Activated naive CD8-positive, alpha-beta T cell treated with anti-CD3 and anti-CD28 coated beads for 36 hours (primary cell): ENCODE results near the gene LMNA. TPM values are rescaled to one million over a fixed set of nuclear protein-coding genes. Genes with fewer than 3 reads are reported as not detected.
"Not testable (repeated sequence)": the region's sequence is repeated elsewhere in the genome, so short reads cannot be mapped to it uniquely, and the experiment has no call there.

Source experiments
- DNase-seq: peaks from one replicate; pipeline ENCODE4 v3.0.0; 2021
- H3K27ac Mint-ChIP-seq: one replicate; pipeline ENCODE4 v1.8.0; 2022; ENCODE audit warnings: mild to moderate bottlenecking, moderate library complexity, mixed read lengths
- H3K27me3 Mint-ChIP-seq: one replicate; pipeline ENCODE4 v1.8.0; 2022; ENCODE audit warnings: mild to moderate bottlenecking, mixed read lengths
- H3K36me3 Mint-ChIP-seq: one replicate; pipeline ENCODE4 v1.8.0; 2021; ENCODE audit warnings: mild to moderate bottlenecking, mixed read lengths
- H3K4me1 Mint-ChIP-seq: one replicate; pipeline ENCODE4 v1.8.0; 2021; ENCODE audit warnings: mixed read lengths
- H3K4me3 Mint-ChIP-seq: one replicate; pipeline ENCODE4 v1.8.0; 2022; ENCODE audit warnings: mild to moderate bottlenecking, moderate library complexity, mixed read lengths
- H3K9me3 Mint-ChIP-seq: one replicate; pipeline ENCODE4 v1.8.0; 2022; ENCODE audit warnings: mixed read lengths
- total RNA-seq, 2 experiments: library from RNA; stranded (reverse); gene quantifications; one replicate each; pipeline ENCODE4 v1.2.3, GENCODE V29; 2021

LMNA gene
- 10 to 100 TPM; 32.3 to 37.8 TPM for total RNA-seq

DNA sequence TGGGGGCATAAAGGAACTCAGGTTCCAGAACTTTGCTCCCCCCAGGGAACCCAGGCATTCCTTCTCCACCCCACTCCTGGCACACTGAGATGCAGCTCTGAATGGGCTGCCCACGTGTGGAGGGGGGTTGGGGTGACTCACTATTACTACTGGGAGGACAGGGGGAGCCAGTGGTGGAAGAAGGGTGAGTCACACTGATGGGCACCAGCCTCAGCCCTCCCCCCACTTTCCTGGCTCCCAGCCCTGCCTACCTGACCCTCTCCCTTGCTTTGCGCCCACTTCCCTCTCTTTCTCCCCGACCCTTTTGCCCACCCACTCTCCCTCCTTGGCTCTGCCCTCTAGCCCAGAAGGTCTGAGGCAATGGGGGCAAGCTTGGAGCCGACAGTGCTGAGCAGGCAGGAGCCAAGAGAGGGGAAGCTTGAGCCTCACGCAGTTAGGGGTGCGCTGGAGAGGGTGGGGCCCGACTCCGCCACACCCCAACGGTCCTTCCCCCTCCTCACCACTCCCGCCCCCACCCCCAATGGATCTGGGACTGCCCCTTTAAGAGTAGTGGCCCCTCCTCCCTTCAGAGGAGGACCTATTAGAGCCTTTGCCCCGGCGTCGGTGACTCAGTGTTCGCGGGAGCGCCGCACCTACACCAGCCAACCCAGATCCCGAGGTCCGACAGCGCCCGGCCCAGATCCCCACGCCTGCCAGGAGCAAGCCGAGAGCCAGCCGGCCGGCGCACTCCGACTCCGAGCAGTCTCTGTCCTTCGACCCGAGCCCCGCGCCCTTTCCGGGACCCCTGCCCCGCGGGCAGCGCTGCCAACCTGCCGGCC, at the start of gene LMNA:
LMNA (plus strand) TSS at position 611 of the 818 bp plus-strand sequence. CDS start 208 bp downstream, outside the sequence.
- no peaks in the 10 kb centered on the region for H3K9me3 Mint-ChIP-seq
- peak within 1 kb of the TSS; percentile 71 for H3K27ac Mint-ChIP-seq
- H3K36me3 Mint-ChIP-seq = peaks cover 6% of the 10 kb centered on the region
- H3K4me3 Mint-ChIP-seq = peak within 1 kb of the TSS; percentile 86
- peak; percentile 82 for DNase-seq
- H3K27me3 Mint-ChIP-seq = peaks cover 30% of the 10 kb centered on the region
- H3K4me1 Mint-ChIP-seq = peaks cover 32% of the 10 kb centered on the region

DNA sequence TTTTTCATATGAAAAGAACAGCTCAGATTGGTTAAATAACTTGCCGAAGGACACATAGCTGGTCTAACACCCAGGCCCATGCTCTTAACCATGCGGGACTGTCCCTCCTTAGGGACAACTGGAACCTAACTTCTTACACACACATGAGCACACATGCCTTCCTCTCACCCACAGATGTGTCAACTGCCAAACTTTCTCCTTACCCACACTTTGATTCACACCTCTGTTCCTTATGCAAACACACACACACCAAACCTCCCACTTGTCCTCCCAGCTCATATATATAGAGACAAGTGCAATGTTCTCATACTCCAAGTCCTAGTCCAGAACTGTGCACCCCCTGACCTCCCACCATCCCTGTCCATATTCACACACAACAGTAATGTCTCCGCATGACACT, 49.3 kb upstream of the LMNA start:
- no peak overlapping the region for H3K27ac Mint-ChIP-seq
- no peaks in the 10 kb centered on the region for H3K9me3 Mint-ChIP-seq
- H3K4me3 Mint-ChIP-seq = no peak overlapping the region
- no peaks in the 10 kb centered on the region for H3K36me3 Mint-ChIP-seq
- H3K27me3 Mint-ChIP-seq = peaks cover 3% of the 10 kb centered on the region
- H3K4me1 Mint-ChIP-seq = peaks cover 10% of the 10 kb centered on the region
- no peak for DNase-seq

DNA sequence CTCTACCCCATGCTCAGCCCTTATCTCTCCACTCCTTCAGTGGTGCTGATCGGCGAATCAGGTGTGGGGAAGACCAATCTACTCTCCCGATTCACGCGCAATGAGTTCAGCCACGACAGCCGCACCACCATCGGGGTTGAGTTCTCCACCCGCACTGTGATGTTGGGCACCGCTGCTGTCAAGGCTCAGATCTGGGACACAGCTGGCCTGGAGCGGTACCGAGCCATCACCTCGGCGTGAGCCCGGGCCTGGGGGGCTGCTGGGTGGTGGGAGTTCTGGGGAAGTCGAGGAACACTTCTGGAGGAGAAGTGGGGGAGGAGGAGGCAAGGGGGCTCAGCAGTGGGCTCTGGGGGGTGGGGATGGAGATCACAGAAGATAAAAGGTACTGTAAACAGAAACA, 48.6 kb upstream of the LMNA start:
- no peak overlapping the region for H3K27ac Mint-ChIP-seq
- no peaks in the 10 kb centered on the region for H3K9me3 Mint-ChIP-seq
- H3K27me3 Mint-ChIP-seq = peaks cover 3% of the 10 kb centered on the region
- H3K4me1 Mint-ChIP-seq = peaks cover 10% of the 10 kb centered on the region
- no peak for DNase-seq
- no peak overlapping the region for H3K4me3 Mint-ChIP-seq
- no peaks in the 10 kb centered on the region for H3K36me3 Mint-ChIP-seq

DNA sequence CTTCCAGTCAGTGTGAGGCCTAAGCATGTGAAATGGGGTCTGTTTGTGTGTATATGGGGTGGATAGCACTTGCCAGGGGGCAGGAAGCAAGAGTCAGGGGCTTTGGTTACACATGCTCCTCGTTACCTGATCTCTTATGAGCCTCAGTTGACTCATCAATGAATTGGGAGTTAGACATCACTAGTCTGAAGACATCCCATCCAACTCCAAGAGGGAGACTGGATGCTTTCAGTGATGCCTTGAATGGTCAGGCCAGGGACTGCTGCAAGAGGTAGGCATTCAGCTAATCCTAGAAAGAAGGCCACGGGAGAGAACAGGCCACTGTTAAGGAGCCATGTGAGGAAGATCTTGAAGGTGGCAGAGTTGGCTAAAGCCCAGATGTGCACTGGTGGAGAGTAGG, 47.2 kb upstream of the LMNA start:
- Mint-ChIP-seq H3K4me1 (peaks cover 10% of the 10 kb centered on the region), H3K27me3 (peaks cover 3% of the 10 kb centered on the region), H3K27ac (peak overlapping the region; percentile 64), H3K4me3 (no peak overlapping the region), H3K36me3 (no peaks in the 10 kb centered on the region), H3K9me3 (no peaks in the 10 kb centered on the region)
- DNase-seq = no peak

DNA sequence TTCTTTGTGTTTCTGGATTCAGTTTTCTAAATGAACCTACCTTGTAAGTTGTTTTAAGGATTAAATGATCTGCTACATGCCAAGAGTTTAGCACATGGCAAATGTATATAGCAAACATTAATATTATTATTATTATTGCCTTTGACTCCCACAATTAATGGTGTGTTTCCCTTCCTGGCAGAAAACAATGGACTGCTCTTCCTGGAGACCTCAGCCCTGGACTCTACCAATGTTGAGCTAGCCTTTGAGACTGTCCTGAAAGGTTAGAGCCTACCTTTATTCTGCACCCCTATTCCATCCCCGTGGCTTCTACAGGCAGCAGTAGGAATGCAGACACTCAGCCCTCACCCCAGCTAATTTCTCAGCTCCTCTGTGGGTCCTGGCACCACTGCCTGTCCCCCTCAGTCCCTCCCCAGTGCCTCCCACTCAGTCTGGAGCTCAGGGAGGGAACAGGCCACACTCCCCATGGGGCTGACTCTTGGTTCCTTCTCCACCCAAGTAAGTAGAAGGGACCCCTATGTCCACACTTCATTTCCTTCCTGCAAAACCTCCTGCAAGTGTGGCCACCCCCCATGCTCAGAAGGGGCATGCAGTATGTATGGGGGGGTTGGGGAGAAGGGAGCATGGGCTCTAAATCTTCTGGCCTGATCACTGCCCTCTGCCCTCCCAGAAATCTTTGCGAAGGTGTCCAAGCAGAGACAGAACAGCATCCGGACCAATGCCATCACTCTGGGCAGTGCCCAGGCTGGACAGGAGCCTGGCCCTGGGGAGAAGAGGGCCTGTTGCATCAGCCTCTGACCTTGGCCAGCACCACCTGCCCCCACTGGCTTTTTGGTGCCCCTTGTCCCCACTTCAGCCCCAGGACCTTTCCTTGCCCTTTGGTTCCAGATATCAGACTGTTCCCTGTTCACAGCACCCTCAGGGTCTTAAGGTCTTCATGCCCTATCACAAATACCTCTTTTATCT, 44.7 kb upstream of the LMNA start:
- DNase-seq = no peak
- peaks cover 10% of the 10 kb centered on the region for H3K4me1 Mint-ChIP-seq
- no peak overlapping the region for H3K27ac Mint-ChIP-seq
- peaks cover 3% of the 10 kb centered on the region for H3K27me3 Mint-ChIP-seq
- no peaks in the 10 kb centered on the region for H3K36me3 Mint-ChIP-seq
- no peaks in the 10 kb centered on the region for H3K9me3 Mint-ChIP-seq
- H3K4me3 Mint-ChIP-seq = no peak overlapping the region

DNA sequence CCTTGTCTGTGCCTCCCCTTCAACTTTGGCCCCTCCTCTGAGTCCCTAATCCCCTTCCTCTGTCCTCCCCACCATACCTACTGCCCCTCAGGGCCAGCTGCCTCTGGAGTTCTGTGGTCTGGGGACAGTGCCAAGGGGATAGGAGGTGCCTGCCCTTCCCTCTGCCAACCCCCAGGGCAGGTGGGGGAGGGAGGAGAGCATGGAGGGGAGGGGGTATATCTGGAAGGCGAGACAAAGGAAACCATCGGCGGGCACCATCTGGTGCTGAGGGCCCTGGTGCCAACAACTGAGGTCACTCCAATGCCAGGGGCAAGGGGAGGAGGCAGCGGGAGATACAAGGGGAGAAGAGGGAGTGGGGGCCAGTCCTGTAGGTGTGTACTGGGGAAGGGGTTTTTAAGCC, 44.0 kb upstream of the LMNA start:
- DNase-seq = no peak
- H3K27ac Mint-ChIP-seq = no peak overlapping the region
- H3K27me3 Mint-ChIP-seq = peaks cover 3% of the 10 kb centered on the region
- no peaks in the 10 kb centered on the region for H3K36me3 Mint-ChIP-seq
- no peaks in the 10 kb centered on the region for H3K9me3 Mint-ChIP-seq
- peaks cover 4% of the 10 kb centered on the region for H3K4me1 Mint-ChIP-seq
- H3K4me3 Mint-ChIP-seq = no peak overlapping the region

DNA sequence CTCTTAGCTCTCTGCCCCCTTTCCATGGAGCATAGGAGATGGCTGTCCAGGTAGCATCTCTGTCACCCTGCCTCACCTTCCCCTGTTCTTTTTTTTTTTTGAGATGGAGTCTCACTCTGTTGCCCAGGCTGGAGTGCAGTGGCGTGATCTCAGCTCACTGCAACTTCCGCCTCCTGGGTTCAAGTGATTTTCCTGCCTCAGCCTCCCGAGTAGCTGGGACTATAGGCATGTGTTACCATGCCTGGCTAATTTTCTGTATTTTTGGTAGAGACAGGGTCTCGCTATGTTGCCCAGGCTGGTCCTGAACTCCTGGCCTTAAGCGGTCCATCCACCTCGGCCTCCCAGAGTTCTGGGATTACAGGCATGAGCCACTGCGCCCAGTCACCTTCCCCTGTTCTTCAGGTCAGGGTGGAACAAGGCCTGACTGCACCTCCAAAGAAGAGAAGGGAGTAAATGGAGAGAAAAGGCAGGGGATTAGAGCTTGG, 43.1 kb upstream of the LMNA start:
- H3K27ac Mint-ChIP-seq, H3K4me1 Mint-ChIP-seq, H3K27me3 Mint-ChIP-seq, DNase-seq, H3K36me3 Mint-ChIP-seq, H3K4me3 Mint-ChIP-seq, H3K9me3 Mint-ChIP-seq: not testable (repeated sequence)

DNA sequence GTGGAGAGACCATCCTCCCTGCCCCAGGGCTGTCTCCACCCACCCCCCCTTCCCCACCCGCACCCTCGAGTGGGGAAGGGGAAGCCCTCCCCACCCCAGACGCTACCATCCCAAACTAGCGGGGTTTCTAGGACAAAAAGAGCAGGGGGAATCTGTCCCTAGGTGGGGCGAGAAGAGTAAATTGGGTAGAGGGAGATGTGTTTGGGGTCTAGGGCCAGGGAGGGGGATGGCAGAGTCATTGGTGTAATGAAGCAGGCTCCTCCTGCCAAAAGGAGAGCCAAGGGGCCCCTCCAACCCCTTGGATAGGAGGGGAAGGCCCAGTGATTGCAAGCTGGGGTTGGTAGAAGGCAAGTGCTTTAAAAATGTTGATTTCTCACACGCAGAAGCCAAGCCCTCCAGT, 42.3 kb upstream of the LMNA start:
- Mint-ChIP-seq H3K27me3 (peaks cover 2% of the 10 kb centered on the region), H3K4me3 (no peak overlapping the region), H3K4me1 (no peaks in the 10 kb centered on the region), H3K27ac (no peak overlapping the region), H3K9me3 (no peaks in the 10 kb centered on the region), H3K36me3 (no peaks in the 10 kb centered on the region)
- DNase-seq = no peak

DNA sequence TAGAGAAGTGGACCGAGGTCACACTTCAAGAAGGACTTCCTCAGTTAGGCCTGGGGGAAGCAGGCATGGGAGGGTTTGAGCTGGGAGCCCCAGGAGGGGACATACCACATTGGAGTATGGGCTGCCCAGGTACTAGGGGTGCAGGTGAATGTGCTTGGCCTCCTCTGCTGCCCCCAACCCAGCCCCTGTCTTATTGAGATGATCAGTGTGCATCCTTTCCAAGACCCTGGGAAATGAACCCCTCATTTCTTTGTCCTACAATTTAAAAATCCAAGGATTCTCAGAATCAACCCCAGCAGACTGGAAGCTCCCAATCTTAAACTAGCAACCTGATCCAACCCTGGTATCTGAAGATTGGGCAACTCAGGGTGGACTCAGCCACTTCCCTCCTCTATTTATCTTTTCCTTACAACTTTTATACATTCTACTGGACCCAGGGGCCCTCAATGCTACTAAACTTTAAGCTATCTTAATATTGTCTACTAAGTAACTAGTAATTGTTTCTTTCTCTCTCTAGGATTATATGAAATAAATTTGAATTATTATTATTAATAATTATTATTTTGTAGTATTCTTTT, 41.3 kb upstream of the LMNA start:
- H3K4me3 Mint-ChIP-seq = no peak overlapping the region

DNA sequence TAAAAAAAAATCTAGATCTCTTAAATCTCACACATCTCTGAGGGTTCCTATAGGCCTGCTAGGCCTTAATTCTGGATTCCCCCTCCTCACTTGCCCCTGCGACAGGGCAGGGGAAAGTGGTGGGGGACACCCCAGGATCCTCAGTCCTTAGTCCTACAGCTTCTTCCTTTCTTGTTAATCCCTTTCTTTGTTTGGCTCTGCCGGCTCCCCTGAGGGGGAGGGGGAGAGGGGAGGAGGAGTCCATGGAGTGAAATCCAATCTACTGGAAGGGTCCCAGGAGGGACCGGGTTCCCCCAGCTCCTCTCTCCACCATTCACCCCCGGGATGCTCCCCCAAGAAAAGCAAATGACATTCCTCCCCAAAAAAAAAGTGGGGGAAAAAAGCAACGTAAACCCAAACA, 40.8 kb upstream of the LMNA start:
- Mint-ChIP-seq H3K27me3 (no peaks in the 10 kb centered on the region), H3K4me3 (no peak overlapping the region), H3K4me1 (no peaks in the 10 kb centered on the region), H3K9me3 (no peaks in the 10 kb centered on the region), H3K36me3 (no peaks in the 10 kb centered on the region), H3K27ac (no peak overlapping the region)
- DNase-seq = no peak

More for the DNA sequence above, 41.3 kb upstream of the LMNA start:
- Mint-ChIP-seq H3K27ac (no peak overlapping the region), H3K36me3 (no peaks in the 10 kb centered on the region), H3K4me1 (no peaks in the 10 kb centered on the region), H3K27me3 (no peaks in the 10 kb centered on the region), H3K9me3 (no peaks in the 10 kb centered on the region)
- DNase-seq = no peak

DNA sequence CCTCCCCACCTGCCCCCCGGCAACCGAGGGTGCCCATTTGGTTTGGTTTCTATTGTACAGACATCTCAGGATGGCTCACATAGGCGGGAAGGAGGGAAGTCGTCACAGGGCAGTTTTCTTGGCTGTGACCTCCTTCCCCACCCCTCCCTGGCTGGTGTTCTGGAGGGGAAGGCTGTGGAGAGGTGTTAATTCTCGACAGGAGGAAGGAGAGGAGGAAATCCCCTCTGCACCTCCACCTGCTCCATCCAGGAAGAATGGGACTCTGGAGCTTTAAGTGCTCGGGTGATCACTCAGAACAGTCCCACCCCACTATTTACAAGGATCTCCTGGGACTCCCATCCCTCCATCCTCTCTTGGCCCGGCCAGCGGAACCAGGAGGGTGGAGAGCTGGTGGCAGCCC, 39.9 kb upstream of the LMNA start:
- H3K27ac Mint-ChIP-seq = no peak overlapping the region
- H3K36me3 Mint-ChIP-seq = no peaks in the 10 kb centered on the region
- H3K27me3 Mint-ChIP-seq = no peaks in the 10 kb centered on the region
- no peak overlapping the region for H3K4me3 Mint-ChIP-seq
- no peaks in the 10 kb centered on the region for H3K4me1 Mint-ChIP-seq
- no peaks in the 10 kb centered on the region for H3K9me3 Mint-ChIP-seq
- no peak for DNase-seq

DNA sequence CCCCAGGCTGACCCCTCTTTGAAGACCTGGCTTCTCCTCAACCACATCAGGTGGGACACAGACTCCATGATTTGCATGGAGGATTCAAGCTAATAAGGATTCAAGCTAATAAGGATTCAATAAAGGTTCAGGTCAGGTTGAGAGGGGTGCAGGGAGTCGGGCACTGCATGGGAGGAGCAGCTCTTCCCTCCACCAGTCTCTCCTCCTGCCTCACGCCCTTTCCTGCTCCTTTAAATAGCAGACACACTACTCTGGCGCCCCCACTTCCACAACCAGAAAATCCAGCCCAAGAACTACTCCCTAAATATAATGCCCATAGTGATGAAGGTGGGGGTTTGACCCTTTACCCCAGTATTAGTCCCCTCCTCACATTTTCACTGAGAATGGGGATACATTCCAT, 39.3 kb upstream of the LMNA start:
- Mint-ChIP-seq H3K27me3 (no peaks in the 10 kb centered on the region), H3K27ac (no peak overlapping the region), H3K4me1 (no peaks in the 10 kb centered on the region), H3K4me3 (no peak overlapping the region), H3K36me3 (no peaks in the 10 kb centered on the region), H3K9me3 (no peaks in the 10 kb centered on the region)
- no peak for DNase-seq

DNA sequence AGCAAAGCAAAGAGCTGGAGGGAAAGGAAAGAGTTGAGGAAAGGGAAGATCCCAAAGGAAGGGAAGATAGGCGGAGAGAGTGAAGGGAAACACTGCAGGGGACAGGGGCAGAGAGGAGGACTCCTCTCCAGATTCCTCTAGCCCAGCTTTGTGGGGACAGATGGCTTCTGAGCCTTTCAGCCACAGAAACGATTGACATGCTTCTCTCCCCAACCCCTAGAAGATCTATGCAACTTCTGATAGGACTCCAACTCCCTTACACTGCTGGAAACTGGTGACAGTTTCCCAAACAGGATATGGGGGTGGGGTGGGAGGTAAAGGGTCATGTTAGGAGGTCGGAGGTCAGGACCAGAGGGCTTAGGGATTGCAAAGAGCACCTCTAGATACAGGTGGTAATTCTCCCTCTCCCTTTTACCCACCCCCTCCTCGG, 38.7 kb upstream of the LMNA start:
- H3K9me3 Mint-ChIP-seq = no peaks in the 10 kb centered on the region
- no peak overlapping the region for H3K27ac Mint-ChIP-seq
- peak overlapping the region; percentile 33 for H3K4me3 Mint-ChIP-seq
- DNase-seq = no peak
- no peaks in the 10 kb centered on the region for H3K27me3 Mint-ChIP-seq
- no peaks in the 10 kb centered on the region for H3K36me3 Mint-ChIP-seq
- no peaks in the 10 kb centered on the region for H3K4me1 Mint-ChIP-seq

DNA sequence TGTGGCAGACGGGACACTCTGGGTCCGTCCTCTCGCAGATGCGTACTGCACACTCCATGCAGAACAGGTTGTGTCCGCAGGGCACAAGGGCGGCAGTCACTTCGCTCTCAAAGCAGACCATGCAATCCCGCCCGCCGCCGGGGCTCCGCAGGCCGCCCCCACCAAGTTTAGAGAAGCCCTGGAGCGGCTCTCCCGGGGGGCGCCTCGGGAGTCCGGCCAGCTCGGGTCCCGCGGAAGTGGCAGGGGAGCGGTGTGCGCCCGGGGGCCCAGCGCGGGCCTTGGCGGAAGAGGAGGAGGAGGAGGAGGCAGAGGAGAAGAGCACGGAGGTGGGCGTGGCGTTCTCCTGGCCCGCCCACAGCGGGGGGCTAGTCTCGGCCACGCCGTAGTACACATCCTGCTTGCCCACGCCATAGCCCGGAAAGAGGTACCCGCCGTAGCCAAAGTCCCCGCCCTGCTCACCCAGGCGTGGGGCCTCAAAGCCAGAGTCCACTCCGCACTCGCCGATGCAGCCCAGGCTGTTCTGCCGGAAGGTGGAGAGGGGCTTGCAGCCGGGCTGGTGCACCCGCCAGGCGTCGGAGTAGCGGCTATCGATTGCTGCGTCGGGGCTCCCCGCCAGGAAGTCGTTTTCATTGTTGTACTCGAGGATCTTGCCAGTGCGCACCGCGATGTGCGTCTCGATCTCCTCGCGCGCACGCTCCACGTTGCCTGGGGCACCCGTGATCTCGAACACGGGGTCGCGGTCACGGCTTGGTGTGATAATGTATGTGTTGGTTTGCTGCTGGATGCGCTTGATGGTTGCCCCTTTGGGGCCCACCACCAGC, 37.7 kb upstream of the LMNA start:
- no peak for DNase-seq
- no peaks in the 10 kb centered on the region for H3K4me1 Mint-ChIP-seq
- H3K27ac Mint-ChIP-seq = no peak overlapping the region
- no peaks in the 10 kb centered on the region for H3K9me3 Mint-ChIP-seq
- H3K4me3 Mint-ChIP-seq = no peak overlapping the region
- no peaks in the 10 kb centered on the region for H3K36me3 Mint-ChIP-seq
- H3K27me3 Mint-ChIP-seq = peaks cover 5% of the 10 kb centered on the region
